ENCODE data around the gene TBCB.
"Not testable (repeated sequence)": the region's sequence is repeated elsewhere in the genome, so short reads cannot be mapped to it uniquely, and the experiment has no call there.

TBCB gene

GRCh38 chr19:36169084-36169760 lies 54.0 kb downstream of the TBCB start:
- Histone ChIP-seq H3K27me3 (ENCODE audit: control insufficient read depth in 2 of 2, insufficient read depth in 2 of 2, low read length in 2 of 2) (no peaks in the 10 kb centered on the region), H3K9me3 (ENCODE audit: control insufficient read depth in 2 of 2, low read length in 2 of 2) (no peaks in the 10 kb centered on the region), H3K4me3 (ENCODE audit: low read length in 2 of 2) (peak overlapping the region in 1 of 2 donors; percentile 8), H3K36me3 (ENCODE audit: control insufficient read depth in 2 of 2, insufficient read depth in 2 of 2, low read length in 2 of 2) (no peaks in the 10 kb centered on the region), H3K9ac (ENCODE audit: low read depth in 1 of 2, low read length in 2 of 2) (peak overlapping the region in 1 of 2 donors; percentile 16), H3K27ac (ENCODE audit: low read depth in 2 of 2, low read length in 2 of 2) (peak overlapping the region; percentile 82 to 85), H3K4me1 (ENCODE audit: control insufficient read depth in 2 of 2, insufficient read depth in 2 of 2, low read length in 2 of 2) (peaks cover 5 to 8% of the 10 kb centered on the region in 2 donors)

- no peak overlapping the region for H3K27ac ChIP-seq (ENCODE audit: low read depth in 2 of 2, low read length in 2 of 2)
- no peak overlapping the region for H3K9ac ChIP-seq (ENCODE audit: low read depth in 1 of 2, low read length in 2 of 2)
- peaks cover 5 to 8% of the 10 kb centered on the region in 2 donors for H3K4me1 ChIP-seq (ENCODE audit: control insufficient read depth in 2 of 2, insufficient read depth in 2 of 2, low read length in 2 of 2)
- no peaks in the 10 kb centered on the region for H3K9me3 ChIP-seq (ENCODE audit: control insufficient read depth in 2 of 2, low read length in 2 of 2)
- H3K36me3 ChIP-seq (ENCODE audit: control insufficient read depth in 2 of 2, insufficient read depth in 2 of 2, low read length in 2 of 2): no peaks in the 10 kb centered on the region
- H3K4me3 ChIP-seq (ENCODE audit: low read length in 2 of 2): no peak overlapping the region
- H3K27me3 ChIP-seq (ENCODE audit: control insufficient read depth in 2 of 2, insufficient read depth in 2 of 2, low read length in 2 of 2): no peaks in the 10 kb centered on the region
These were observed 57.6 kb downstream of the TBCB start for GRCh38 chr19:36172852-36173251.

GRCh38 chr19:36173846-36174245 lies 58.6 kb downstream of the TBCB start:
- H3K4me1 ChIP-seq (ENCODE audit: control insufficient read depth in 2 of 2, insufficient read depth in 2 of 2, low read length in 2 of 2); H3K9ac ChIP-seq (ENCODE audit: low read depth in 1 of 2, low read length in 2 of 2); H3K27ac ChIP-seq (ENCODE audit: low read depth in 2 of 2, low read length in 2 of 2); H3K27me3 ChIP-seq (ENCODE audit: control insufficient read depth in 2 of 2, insufficient read depth in 2 of 2, low read length in 2 of 2); H3K9me3 ChIP-seq (ENCODE audit: control insufficient read depth in 2 of 2, low read length in 2 of 2); H3K4me3 ChIP-seq (ENCODE audit: low read length in 2 of 2); H3K36me3 ChIP-seq (ENCODE audit: control insufficient read depth in 2 of 2, insufficient read depth in 2 of 2, low read length in 2 of 2): not testable (repeated sequence)

Measured in mucosa of rectum (tissue), 2 donors.